Parathyroid adenoma (tissue), 2 donors: ENCODE measurements around the gene MRPS35.
A peak's percentile ranks its signal among the peaks of the same experiment; 100 is the strongest.

Source experiments
- H2AFZ ChIP-seq: fragments of 300-600 bp; sonication (generic); one replicate; pipeline ENCODE4 v1.7.0; 2017; ENCODE audit warnings: antibody characterized with exemption, mild to moderate bottlenecking
- H3K27ac ChIP-seq: fragments of 300-600 bp; sonication (generic); one replicate; pipeline ENCODE4 v1.7.0; 2017
- H3K27me3 ChIP-seq: fragments of 300-600 bp; sonication (generic); one replicate; pipeline ENCODE4 v1.7.0; 2017; ENCODE audit warnings: low read length; ENCODE audit not compliant: control insufficient read depth, insufficient read depth
- H3K36me3 ChIP-seq: fragments of 300-600 bp; sonication (generic); one replicate; pipeline ENCODE4 v1.7.0; 2017; ENCODE audit warnings: low read length; ENCODE audit not compliant: control insufficient read depth, insufficient read depth
- H3K4me1 ChIP-seq: fragments of 300-600 bp; sonication (generic); one replicate; pipeline ENCODE4 v1.7.0; 2017; ENCODE audit warnings: control low read depth
- H3K4me2 ChIP-seq: fragments of 300-600 bp; sonication (generic); one replicate; pipeline ENCODE4 v1.7.0; 2017; ENCODE audit warnings: low read length
- H3K4me3 ChIP-seq: fragments of 300-600 bp; sonication (generic); one replicate; pipeline ENCODE4 v1.7.0; 2017; ENCODE audit warnings: low read depth, low read length
- H3K79me2 ChIP-seq: fragments of 300-600 bp; sonication (generic); one replicate; pipeline ENCODE4 v1.7.0; 2017; ENCODE audit warnings: control low read depth
- H3K9ac ChIP-seq: fragments of 300-600 bp; sonication (generic); one replicate; pipeline ENCODE4 v1.7.0; 2017; ENCODE audit warnings: mild to moderate bottlenecking
- H3K9me3 ChIP-seq: fragments of 300-600 bp; sonication (generic); one replicate; pipeline ENCODE4 v1.7.0; 2017; ENCODE audit warnings: low read length; ENCODE audit not compliant: control insufficient read depth
- TF ChIP-seq, protein P1 (sequence below): fragments of 300-600 bp; sonication (generic); IDR thresholded peaks from one replicate; pipeline ENCODE4 v1.7.0; 2017; ENCODE audit warnings: antibody characterized with exemption, mild to moderate bottlenecking
- donor health status: primary hyperparathyroidism.

MRPS35 gene

DNA sequence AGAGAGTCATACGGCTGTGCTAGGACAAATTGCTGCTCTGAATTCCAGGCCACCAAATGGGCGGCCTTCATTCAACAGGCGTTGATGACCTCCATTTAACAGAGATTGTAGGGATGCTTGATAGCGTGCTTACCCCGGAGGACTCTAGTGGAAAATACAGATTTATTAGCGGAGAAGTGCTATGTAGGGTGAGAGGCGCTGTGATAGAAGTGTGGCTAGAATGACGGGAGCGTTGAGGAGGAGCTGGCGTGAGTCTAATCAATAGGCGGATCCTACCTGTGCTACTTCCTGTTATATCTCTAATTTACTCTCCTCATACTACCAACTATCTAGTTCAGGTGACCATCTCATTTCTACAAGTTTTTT is 668 bp downstream of the MRPS35 start:
- H3K36me3 ChIP-seq: no peaks in the 10 kb centered on the region
- H2AFZ ChIP-seq: peak overlapping the region; percentile 97
- peaks cover 7% of the 10 kb centered on the region for H3K4me1 ChIP-seq
- no peaks in the 10 kb centered on the region for H3K27me3 ChIP-seq
- TF ChIP-seq, protein P1, sequence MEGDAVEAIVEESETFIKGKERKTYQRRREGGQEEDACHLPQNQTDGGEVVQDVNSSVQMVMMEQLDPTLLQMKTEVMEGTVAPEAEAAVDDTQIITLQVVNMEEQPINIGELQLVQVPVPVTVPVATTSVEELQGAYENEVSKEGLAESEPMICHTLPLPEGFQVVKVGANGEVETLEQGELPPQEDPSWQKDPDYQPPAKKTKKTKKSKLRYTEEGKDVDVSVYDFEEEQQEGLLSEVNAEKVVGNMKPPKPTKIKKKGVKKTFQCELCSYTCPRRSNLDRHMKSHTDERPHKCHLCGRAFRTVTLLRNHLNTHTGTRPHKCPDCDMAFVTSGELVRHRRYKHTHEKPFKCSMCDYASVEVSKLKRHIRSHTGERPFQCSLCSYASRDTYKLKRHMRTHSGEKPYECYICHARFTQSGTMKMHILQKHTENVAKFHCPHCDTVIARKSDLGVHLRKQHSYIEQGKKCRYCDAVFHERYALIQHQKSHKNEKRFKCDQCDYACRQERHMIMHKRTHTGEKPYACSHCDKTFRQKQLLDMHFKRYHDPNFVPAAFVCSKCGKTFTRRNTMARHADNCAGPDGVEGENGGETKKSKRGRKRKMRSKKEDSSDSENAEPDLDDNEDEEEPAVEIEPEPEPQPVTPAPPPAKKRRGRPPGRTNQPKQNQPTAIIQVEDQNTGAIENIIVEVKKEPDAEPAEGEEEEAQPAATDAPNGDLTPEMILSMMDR: no peak
- peak overlapping the region; percentile 83 for H3K4me2 ChIP-seq
- H3K27ac ChIP-seq: peak overlapping the region; percentile 72
- H3K4me3 ChIP-seq: peak overlapping the region; percentile 90
- H3K9ac ChIP-seq: peak overlapping the region; percentile 89
- H3K79me2 ChIP-seq: peaks cover 25% of the 10 kb centered on the region
- H3K9me3 ChIP-seq: no peaks in the 10 kb centered on the region

DNA sequence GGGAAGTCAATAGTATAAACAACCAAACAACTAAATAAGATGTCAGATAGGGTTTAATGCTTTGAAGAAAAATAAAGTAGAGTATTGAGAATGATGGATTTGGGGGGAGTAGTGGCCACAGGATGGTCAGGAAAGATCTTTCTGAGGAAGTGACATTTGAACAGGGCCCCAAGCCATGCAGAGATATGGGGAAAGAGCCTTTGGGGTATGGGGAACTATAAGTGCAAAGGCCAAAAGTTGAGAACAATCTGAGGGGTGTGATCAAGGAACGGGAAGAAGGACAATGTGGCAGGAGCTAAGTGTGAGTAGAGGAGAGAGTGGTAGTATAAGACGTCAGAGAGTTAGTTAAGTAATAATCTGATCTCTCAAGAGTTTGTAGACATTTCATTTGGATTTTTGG is 1.3 kb downstream of the MRPS35 start:
- Histone ChIP-seq H3K27me3 (no peaks in the 10 kb centered on the region), H3K9ac (no peak overlapping the region), H3K9me3 (no peaks in the 10 kb centered on the region), H3K4me3 (no peak overlapping the region), H2AFZ (no peak overlapping the region), H3K79me2 (peaks cover 28% of the 10 kb centered on the region), H3K4me1 (peaks cover 7% of the 10 kb centered on the region), H3K36me3 (no peaks in the 10 kb centered on the region), H3K27ac (no peak overlapping the region), H3K4me2 (peak overlapping the region; percentile 83)
- TF ChIP-seq, protein P1: no peak

DNA sequence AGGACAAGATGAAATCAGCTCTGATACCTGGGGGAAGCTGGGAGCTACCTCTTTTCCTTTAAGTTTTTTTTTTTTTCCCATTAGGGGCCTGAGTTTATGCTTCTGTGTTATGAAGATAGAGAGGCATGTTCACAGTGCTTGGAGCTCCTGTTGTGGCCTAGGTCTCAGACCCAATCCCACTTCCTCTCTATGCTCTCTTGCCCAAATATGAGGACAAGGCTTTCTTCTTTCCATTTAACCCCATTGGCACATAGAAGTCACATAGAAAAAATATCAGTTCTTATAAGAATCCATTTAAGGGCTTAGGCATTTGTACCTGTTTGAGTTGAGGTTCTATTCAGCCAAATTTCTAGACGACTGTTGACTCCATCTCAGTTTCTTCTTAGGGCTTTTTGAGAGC is 12.6 kb downstream of the MRPS35 start:
- TF ChIP-seq, protein P1: no peak
- Histone ChIP-seq H3K9me3 (no peaks in the 10 kb centered on the region), H3K27ac (no peak overlapping the region), H3K4me2 (no peak overlapping the region), H3K79me2 (no peaks in the 10 kb centered on the region), H3K27me3 (no peaks in the 10 kb centered on the region), H3K4me3 (no peak overlapping the region), H3K36me3 (no peaks in the 10 kb centered on the region), H3K9ac (no peak overlapping the region), H3K4me1 (no peaks in the 10 kb centered on the region), H2AFZ (no peak overlapping the region)

DNA sequence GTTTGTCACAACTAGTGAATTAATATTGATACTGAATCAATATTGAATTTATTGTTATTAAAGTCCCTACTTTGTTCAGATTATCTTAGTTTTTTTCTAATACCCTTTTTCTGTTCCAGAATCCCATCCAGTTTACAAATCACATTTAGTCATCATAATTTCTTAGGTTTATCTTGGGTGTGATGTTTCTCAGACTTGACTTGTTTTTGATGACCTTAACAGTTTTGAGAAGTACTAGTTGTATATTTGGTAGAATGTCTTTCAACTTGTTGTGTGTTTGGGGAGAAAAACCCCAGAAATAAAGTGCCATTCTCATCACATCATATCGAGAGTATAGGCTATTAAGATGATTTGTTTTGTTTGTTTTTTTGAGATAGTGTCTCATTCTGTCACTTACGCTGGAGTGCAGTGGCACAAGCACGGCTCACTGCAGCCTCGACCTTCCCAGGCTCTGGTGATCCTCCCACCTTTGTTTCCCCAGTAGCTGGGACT is 19.5 kb downstream of the MRPS35 start:
- no peaks in the 10 kb centered on the region for H3K36me3 ChIP-seq
- TF ChIP-seq, protein P1: no peak

DNA sequence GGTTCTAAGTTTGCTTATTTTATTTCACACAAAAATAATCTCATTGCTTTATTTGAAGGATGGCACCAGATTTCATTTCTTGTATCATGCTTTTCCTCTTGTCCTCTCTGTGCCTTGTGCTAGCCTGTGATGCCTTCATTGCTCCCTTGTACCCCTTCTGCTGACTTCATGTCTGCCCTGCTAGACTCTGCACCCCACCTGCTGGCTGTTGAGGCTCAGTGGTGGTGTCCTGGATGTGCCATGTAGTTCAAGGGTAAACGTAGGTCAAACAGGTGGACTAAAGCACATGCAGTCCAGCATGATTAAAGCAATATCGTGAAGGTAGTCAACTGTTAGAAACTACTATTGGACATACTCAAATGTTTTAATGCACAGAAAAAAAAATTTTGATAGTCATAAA is 21.6 kb downstream of the MRPS35 start:
- Histone ChIP-seq H3K79me2 (no peaks in the 10 kb centered on the region), H3K4me1 (no peaks in the 10 kb centered on the region), H3K4me3 (no peak overlapping the region), H3K9me3 (no peaks in the 10 kb centered on the region), H3K27me3 (no peaks in the 10 kb centered on the region), H3K9ac (no peak overlapping the region), H3K4me2 (no peak overlapping the region), H3K36me3 (no peaks in the 10 kb centered on the region), H2AFZ (no peak overlapping the region), H3K27ac (no peak overlapping the region)
- TF ChIP-seq, protein P1: no peak

More for the DNA sequence above, 19.5 kb downstream of the MRPS35 start:
- Histone ChIP-seq H3K9ac (no peak overlapping the region), H3K4me2 (no peak overlapping the region), H3K9me3 (no peaks in the 10 kb centered on the region), H2AFZ (no peak overlapping the region), H3K27me3 (no peaks in the 10 kb centered on the region), H3K4me3 (no peak overlapping the region), H3K27ac (no peak overlapping the region), H3K79me2 (no peaks in the 10 kb centered on the region), H3K4me1 (no peaks in the 10 kb centered on the region)
